Stimulated activated CD8-positive, alpha-beta memory T cell treated with anti-CD3 and anti-CD28 coated beads, Interleukin-7, amount 100 ng/mL, for 1 hour (primary cell): ENCODE results near the gene TLE3.

ENCODE experiments used
- DNase-seq, 2 donors: peaks; one replicate each; pipeline ENCODE4 v3.0.0-alpha.2; 2020; ENCODE audit warnings: low read depth in 2 of 2

Gene TLE3

GRCh38 chr15:70048578-70049514, 48.9 kb downstream of the TLE3 start:
- no peak for DNase-seq

GRCh38 chr15:70048198-70048565, 49.5 kb downstream of the TLE3 start:
- DNase-seq: no peak

DNA sequence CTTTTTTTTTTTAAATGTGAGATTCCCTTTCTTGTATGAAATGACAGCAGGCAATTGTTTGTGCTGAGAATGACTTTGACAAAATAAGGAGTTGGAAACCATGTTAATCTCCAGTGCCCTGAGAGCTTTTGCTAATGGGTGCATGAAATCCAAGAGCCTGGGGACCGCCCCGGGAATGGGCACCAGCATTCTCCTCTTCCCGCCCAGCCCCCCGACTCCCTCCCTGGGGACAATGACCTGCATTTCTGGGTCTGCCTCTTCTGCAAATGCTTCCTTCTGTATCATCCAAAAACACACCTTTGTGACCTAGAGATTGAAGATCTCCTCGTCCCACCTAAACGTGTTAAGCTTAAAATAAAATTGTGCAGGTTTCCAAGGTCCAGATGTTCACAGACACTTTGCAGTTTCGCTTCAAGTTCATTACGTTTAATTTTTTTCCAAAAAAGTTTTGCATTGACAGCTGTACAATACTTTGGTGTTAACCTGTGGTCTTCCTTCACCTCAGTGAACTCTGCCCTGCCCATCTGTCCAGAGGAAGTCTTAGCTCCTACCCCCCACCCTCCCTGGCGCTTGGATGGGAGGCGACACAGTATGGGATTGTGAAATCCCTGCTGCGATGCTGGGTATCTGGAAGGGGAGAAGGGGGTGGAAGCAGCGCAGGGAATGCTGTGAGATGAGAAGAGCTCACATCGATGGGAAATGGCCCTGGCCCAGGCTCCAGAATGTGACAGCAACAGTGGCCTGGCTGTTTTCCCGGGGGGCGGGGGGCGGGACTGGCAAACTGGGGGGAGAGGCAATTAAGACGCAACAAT, 50.1 kb downstream of the TLE3 start:
- no peak for DNase-seq

GRCh38 chr15:70046679-70047369, 50.9 kb downstream of the TLE3 start:
- no peak for DNase-seq

DNA sequence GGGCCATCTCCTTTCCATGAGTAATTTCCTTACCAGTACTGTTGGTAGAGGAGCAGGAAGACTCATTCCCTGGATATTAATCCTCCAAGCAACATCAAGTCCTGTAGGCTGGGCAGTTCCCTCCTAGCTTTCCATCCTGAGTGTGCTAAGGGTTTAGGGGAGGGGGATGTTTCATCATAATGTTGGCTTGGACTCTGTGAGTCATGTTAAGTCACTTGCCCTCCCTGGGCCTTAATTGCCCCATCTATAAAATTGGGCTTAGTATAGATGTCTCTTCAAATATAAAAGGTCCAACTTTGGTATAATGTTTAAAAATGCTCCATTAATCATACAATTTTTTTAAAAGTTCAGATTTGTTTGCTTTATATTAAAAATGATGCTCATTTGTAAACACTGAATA, 52.7 kb downstream of the TLE3 start:
- no peak for DNase-seq

GRCh38 chr15:70044168-70044567, 53.5 kb downstream of the TLE3 start:
- no peak for DNase-seq

- DNase-seq: no peak
Measured at GRCh38 chr15:70043590-70043989, 54.1 kb downstream of the TLE3 start.

DNA sequence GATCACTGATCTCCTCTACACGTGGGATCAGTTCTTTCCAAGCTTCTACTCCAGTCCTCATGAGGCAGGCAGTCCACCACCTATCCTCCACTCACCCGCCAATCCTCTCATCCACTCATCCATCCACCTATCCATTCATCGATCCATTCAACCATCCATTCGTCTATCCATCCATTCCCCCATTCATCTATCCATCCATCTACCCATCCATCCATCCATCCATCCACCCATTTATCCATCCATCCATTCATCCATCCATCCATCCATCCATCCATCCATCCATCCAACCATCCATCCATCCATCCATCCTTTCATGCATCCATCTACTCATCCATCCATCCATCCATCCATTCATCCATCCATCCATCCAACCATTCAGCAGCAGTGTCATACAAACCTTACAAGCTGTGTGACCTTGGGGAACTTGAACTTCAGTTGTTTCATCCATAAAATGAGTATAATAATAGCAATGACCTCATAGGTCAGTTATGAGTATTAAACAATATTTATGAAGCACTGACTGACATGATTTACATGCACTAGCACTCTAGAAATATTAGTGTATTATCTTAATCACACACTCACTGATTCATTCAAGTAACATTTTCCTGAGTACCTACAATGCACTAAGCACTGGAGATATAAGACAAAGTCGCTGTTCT, 55.0 kb downstream of the TLE3 start:
- no peak for DNase-seq

DNA sequence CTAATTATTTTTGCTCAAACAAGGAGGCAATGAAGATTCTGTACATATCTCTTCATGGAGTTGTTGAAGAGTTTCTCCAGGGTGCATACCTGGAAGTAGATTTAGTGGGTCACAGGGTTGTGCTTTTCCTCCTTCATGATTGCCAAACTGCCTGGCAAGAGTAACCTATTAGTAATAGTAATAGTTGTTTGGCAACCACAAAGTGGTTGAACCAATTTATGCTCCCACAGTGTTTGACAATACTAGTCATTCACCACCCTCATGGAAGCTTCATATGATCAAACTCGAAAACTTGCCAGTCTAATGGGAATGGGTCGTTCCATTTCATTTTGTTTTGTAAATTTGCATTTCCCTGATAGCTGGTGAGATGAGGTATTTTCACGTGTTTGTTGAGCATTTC, 57.8 kb downstream of the TLE3 start:
- DNase-seq: no peak

- no peak for DNase-seq
Measured at GRCh38 chr15:70038730-70039392, 58.9 kb downstream of the TLE3 start.

DNA sequence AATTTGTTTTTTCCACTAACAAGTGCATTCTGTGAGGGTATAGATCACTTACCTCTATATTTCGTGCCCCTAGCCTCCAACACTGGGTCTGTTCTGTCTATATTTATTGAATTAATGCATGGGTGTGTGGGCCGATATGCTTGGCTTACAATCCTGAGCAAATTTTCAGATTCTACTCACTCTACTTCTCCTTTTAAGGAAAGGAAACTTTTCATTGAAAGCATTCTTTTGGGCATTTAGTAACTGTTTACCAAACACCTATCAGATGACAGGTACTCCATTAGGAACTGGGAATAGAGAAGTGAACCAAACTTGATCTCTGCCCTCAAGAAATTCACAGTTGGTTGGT, 60.5 kb downstream of the TLE3 start:
- no peak for DNase-seq

DNA sequence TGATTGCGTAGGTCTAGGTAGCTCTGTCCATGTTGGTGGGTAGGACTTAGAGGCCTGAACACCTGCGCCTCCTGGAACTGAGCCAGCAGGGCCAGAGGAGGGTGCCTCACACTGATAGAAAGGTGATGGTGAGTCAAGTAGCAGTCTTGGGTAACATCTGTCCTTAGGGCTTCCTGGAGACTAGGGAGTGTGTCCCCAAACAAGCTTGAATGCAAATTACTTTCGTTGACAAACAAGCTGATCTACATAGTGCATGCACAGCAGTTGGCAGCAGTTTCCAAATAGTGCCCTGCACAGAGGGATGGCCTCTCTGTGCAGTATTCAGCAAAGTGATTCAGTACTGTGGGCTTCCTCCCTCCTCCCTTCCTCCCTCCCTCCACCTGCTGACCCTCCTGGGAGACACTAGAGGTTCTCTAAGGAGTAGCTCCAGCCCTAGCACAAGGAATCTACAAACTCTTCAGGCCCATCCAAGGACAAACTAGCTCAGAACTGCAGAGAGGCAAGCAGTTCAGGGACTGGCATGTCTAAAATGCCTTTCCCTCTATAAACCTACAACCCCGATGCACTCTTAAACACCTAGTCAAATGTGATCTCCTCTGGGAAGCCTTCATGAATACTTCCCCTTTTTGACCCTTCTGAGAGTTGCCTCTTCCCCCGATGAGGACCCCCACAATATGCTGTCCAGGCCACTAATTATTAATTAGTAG, 61.0 kb downstream of the TLE3 start:
- no peak for DNase-seq

DNA sequence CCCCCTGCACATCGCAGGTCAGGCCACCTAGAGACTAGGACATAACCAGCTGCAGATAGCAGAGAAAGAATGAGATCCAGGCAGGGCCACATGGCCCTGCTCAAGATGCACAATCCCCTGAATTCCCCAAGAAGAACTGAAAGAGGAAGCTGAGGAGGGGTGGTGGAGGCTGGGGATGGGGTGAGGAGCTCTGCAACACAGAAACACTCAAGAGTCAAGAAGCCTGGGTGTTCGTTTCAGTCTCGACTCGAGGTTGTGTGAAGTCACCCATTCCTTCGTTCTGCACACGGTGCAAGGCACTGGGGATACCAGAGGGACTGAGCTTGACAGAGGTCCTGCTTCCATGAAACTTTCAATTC, 62.0 kb downstream of the TLE3 start:
- no peak for DNase-seq

DNA sequence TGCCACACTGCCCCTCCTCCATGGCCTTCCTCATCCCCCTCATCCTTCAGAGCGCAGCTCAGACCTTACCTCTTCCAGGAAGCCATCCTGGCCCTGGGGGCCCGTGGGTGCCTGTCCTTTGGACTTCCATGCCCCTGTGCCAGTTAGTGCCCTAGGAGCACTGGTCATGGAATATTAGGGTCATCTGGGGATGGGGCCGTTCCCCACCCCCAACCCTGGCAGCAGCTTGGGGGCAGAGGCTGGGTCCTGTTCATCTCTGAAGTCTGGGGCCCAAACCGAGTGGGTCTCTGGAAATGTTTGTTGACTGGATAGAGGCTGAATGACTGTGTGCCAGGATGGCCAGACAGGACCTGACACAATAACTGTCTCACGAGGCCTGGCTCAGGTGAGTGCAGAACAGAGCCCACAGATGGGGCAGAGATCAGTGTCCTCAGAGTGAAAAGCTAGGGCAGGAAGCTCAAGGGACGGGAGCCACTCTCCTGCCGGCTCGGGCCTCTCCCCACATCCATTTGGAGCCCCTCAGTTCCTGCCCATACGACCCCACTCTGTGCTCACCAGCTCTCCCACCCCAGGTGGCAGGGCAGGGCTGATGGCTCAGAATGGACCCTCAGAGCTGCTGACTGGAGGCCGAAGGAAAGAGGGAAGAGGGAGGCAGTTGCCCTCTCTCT, 62.5 kb downstream of the TLE3 start:
- no peak for DNase-seq

GRCh38 chr15:70034596-70034995, 63.1 kb downstream of the TLE3 start:
- no peak for DNase-seq

- no peak for DNase-seq
Measured at GRCh38 chr15:70034141-70034540, 63.6 kb downstream of the TLE3 start.

DNA sequence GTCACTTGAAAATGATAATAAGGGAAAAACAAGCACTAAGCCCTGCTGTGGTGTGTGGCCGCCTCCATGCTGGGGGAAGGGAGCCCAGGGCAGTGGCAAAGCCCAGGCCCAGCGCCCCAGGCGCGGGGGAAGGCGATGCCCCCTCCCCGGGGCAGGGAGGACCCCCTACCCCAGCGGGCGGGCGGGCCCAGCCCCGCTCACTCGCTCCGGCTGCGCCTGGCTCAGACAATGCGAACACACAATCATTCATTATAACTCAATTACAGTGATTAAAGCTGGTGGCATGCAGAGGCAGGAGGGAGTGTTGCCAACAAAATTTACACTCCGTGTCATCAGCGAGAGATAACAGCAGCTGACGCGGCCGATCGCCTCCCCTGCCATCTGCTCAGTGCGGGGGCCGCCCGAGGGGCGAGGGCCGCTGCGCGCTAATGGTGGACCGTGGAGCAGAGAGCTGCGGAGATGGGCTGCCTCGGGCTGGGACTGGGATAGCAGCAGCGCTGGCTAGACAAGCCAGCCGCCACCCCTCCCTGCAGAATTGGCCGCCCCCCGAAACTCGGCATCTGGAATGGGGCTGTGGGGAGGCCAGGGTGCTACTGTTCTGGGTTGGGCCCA, 64.1 kb downstream of the TLE3 start:
- DNase-seq: no peak

DNA sequence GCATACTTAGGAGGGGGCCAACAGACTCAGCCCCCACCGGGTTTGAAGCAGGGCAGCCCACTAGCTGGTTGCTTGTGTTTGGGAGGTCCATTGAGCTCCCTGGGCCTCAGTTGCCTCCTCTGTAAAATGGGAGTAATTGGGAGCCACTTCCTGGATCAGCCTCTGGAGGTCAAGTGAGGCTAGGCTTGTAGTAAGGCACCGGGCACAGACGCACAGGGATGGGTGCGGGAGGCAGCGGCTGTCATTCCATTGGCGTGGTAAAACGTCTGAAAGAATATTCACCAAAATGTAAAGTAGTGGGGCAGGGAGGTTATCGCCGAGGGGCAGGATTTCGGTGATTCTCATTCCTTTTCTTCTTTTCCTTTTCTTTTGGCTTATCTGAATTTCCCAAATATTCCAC, 64.6 kb downstream of the TLE3 start:
- no peak for DNase-seq

DNA sequence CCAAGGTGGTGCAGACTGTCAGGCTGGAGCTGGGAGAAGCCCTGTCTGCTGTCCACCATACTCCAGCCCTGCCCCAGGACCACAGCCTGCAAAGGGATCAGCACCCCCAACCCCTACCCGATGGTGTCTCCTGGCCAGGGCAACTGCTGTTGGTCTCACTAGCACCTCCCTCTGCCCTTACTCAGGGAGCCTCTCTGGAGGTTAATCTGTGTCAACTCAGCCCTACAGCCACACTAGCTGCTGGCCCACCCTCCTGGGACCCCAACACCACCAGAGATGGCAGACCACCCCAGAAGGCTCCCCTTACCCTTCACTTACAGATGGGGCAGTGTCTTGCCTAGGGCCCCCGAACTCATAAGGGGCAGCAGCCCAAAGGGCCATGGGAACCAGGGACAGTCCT, 65.2 kb downstream of the TLE3 start:
- no peak for DNase-seq

GRCh38 chr15:70031713-70032112, 66.0 kb downstream of the TLE3 start:
- no peak for DNase-seq
